DOHH2 (cell line): ENCODE data around the gene WRNIP1.

Experiments used
- H3F3A ChIP-seq: fragments of 200-600 bp; sonication (generic), shearing (Covaris generic); 2 replicates; pipeline ENCODE4 v1.6.0; 2016; ENCODE audit warnings: antibody characterized with exemption, mild to moderate bottlenecking; ENCODE audit not compliant: control insufficient read depth, insufficient read depth
- H3K27ac ChIP-seq: fragments of 200-600 bp; sonication (generic); 2 replicates; pipeline ENCODE4 v1.5.1; 2014; ENCODE audit warnings: low read depth, mild to moderate bottlenecking, low read length, moderate library complexity
- H3K27me3 ChIP-seq: fragments of 200-600 bp; sonication (generic); 2 replicates; pipeline ENCODE4 v1.6.1; 2014; ENCODE audit warnings: mild to moderate bottlenecking, low read length, mixed read lengths; ENCODE audit not compliant: control insufficient read depth
- H3K36me3 ChIP-seq: fragments of 200-600 bp; sonication (generic); 2 replicates; pipeline ENCODE4 v1.6.1; 2014; ENCODE audit warnings: mild to moderate bottlenecking, low read length, moderate library complexity, mixed read lengths; ENCODE audit not compliant: control insufficient read depth
- H3K4me1 ChIP-seq: fragments of 200-600 bp; sonication (generic); 2 replicates; pipeline ENCODE4 v1.6.1; 2014; ENCODE audit warnings: mild to moderate bottlenecking, low read length, mixed read lengths; ENCODE audit not compliant: control insufficient read depth
- H3K4me2 ChIP-seq: fragments of 200-600 bp; sonication (generic); 2 replicates; pipeline ENCODE4 v1.6.0; 2014; ENCODE audit warnings: mild to moderate bottlenecking, low read length, moderate library complexity
- H3K4me3 ChIP-seq: fragments of 200-600 bp; sonication (generic); 2 replicates; pipeline ENCODE4 v1.5.1; 2014; ENCODE audit warnings: mild to moderate bottlenecking, low read length, mixed read lengths
- H3K79me2 ChIP-seq: fragments of 200-600 bp; sonication (generic); 2 replicates; pipeline ENCODE4 v1.6.1; 2014; ENCODE audit warnings: mild to moderate bottlenecking, low read length, mixed read lengths; ENCODE audit not compliant: control insufficient read depth
- H3K9me2 ChIP-seq: fragments of 200-600 bp; sonication (generic); replicated peaks from 2 replicates; pipeline ENCODE4 v1.6.1; 2014; ENCODE audit warnings: mild to moderate bottlenecking, low read length, mixed read lengths; ENCODE audit not compliant: control insufficient read depth
- H3K9me3 ChIP-seq: fragments of 200-600 bp; sonication (generic); 2 replicates; pipeline ENCODE4 v1.6.1; 2014; ENCODE audit warnings: antibody characterized with exemption, low read length, mixed read lengths; ENCODE audit not compliant: control insufficient read depth, insufficient read depth
- H4K20me1 ChIP-seq: fragments of 200-600 bp; sonication (generic); 2 replicates; pipeline ENCODE4 v1.6.0; 2014; ENCODE audit warnings: low read depth, mild to moderate bottlenecking, antibody characterized with exemption, low read length, moderate library complexity; ENCODE audit not compliant: control insufficient read depth, insufficient read depth
- CTCF ChIP-seq: fragments of 200-600 bp; sonication (generic); IDR thresholded peaks from one replicate; pipeline ENCODE4 v1.5.1; 2014; ENCODE audit warnings: antibody characterized with exemption, mild to moderate bottlenecking, low read depth, low read length; ENCODE audit not compliant: poor library complexity, severe bottlenecking
- EZH2phosphoT487 ChIP-seq: fragments of 200-600 bp; sonication (generic); IDR thresholded peaks from 2 replicates; pipeline ENCODE4 v1.6.1; 2017; ENCODE audit warnings: borderline replicate concordance, mild to moderate bottlenecking, antibody characterized with exemption, low read length, moderate library complexity, mixed read lengths

The WRNIP1 gene

GRCh38 chr6:2744209-2744771, 20.9 kb upstream of the WRNIP1 start:
- no peaks in the 10 kb centered on the region for H3K36me3 ChIP-seq
- no peaks in the 10 kb centered on the region for H3K9me3 ChIP-seq

GRCh38 chr6:2744778-2745177, 20.4 kb upstream of the WRNIP1 start:
- Histone ChIP-seq H4K20me1 (no peaks in the 10 kb centered on the region), H3K9me2 (no peaks in the 10 kb centered on the region), H3F3A (no peaks in the 10 kb centered on the region), H3K79me2 (no peaks in the 10 kb centered on the region), H3K9me3 (no peaks in the 10 kb centered on the region), H3K27ac (no peak overlapping the region), H3K4me3 (no peak overlapping the region), H3K27me3 (peaks cover 4% of the 10 kb centered on the region; the same call in 1 of the 2 replicates), H3K4me2 (no peak overlapping the region), H3K36me3 (no peaks in the 10 kb centered on the region), H3K4me1 (no peaks in the 10 kb centered on the region)
- TF ChIP-seq CTCF (no peak), EZH2phosphoT487 (no peak)

More at GRCh38 chr6:2744209-2744771, 20.9 kb upstream of the WRNIP1 start:
- peaks cover 2% of the 10 kb centered on the region; the same call in 1 of the 2 replicates for H3K27me3 ChIP-seq
- no peaks in the 10 kb centered on the region for H3K4me1 ChIP-seq
- no peak overlapping the region for H3K4me3 ChIP-seq
- H3F3A ChIP-seq, result no peaks in the 10 kb centered on the region
- H3K4me2 ChIP-seq, result no peak overlapping the region
- no peaks in the 10 kb centered on the region for H3K9me2 ChIP-seq
- H3K79me2 ChIP-seq, result no peaks in the 10 kb centered on the region
- no peak for TF ChIP-seq EZH2phosphoT487
- TF ChIP-seq CTCF, result no peak
- no peaks in the 10 kb centered on the region for H4K20me1 ChIP-seq
- no peak overlapping the region for H3K27ac ChIP-seq

- Histone ChIP-seq H3K9me2 (no peaks in the 10 kb centered on the region), H3K79me2 (no peaks in the 10 kb centered on the region), H3K36me3 (no peaks in the 10 kb centered on the region), H4K20me1 (no peaks in the 10 kb centered on the region), H3K9me3 (no peaks in the 10 kb centered on the region), H3K27me3 (peaks cover 4% of the 10 kb centered on the region; the same call in 1 of the 2 replicates), H3K27ac (no peak overlapping the region), H3K4me2 (no peak overlapping the region), H3K4me3 (no peak overlapping the region), H3K4me1 (no peaks in the 10 kb centered on the region), H3F3A (no peaks in the 10 kb centered on the region)
- TF ChIP-seq EZH2phosphoT487, result no peak
- no peak for TF ChIP-seq CTCF
Measured at GRCh38 chr6:2745246-2745645, 19.9 kb upstream of the WRNIP1 start.
